ENCODE measurements around the gene AHCTF1.
A peak's percentile ranks its signal among the peaks of the same experiment; 100 is the strongest.
"Not testable (repeated sequence)": the region's sequence is repeated elsewhere in the genome, so short reads cannot be mapped to it uniquely, and the experiment has no call there.

AHCTF1 gene

GRCh38 chr1:246836209-246836966 lies 95.4 kb downstream of the AHCTF1 start:
- DNase-seq (ENCODE audit: low spot score) = no peak
- TF ChIP-seq, protein P1, sequence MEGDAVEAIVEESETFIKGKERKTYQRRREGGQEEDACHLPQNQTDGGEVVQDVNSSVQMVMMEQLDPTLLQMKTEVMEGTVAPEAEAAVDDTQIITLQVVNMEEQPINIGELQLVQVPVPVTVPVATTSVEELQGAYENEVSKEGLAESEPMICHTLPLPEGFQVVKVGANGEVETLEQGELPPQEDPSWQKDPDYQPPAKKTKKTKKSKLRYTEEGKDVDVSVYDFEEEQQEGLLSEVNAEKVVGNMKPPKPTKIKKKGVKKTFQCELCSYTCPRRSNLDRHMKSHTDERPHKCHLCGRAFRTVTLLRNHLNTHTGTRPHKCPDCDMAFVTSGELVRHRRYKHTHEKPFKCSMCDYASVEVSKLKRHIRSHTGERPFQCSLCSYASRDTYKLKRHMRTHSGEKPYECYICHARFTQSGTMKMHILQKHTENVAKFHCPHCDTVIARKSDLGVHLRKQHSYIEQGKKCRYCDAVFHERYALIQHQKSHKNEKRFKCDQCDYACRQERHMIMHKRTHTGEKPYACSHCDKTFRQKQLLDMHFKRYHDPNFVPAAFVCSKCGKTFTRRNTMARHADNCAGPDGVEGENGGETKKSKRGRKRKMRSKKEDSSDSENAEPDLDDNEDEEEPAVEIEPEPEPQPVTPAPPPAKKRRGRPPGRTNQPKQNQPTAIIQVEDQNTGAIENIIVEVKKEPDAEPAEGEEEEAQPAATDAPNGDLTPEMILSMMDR (IDR thresholded peaks at IDR 0.05; ENCODE audit: extremely low read depth, missing control alignments) = no peak

GRCh38 chr1:246831543-246831942 lies 100.2 kb downstream of the AHCTF1 start:
- TF ChIP-seq, protein P1 (IDR thresholded peaks at IDR 0.05; ENCODE audit: extremely low read depth, missing control alignments) = no peak
- no peak for DNase-seq (ENCODE audit: low spot score)

DNA sequence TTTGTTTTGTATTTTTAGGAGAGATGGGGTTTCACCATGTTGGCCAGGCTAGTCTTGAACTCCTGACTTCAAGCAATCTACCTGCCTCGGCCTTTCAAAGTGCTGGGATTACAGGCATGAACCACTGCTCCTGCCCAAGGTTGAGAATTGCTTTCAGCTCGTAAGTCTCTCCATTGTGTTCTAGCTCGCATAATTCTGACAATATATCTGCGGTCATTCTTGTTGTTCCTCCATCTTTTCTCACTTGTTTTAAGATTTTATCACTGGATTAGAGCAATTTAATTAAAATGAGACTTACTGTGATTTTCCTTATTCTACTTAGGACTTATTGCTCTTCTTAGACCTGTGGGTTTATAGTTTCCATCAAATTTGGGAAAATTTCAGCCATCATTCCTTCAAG lies 102.9 kb downstream of the AHCTF1 start:
- DNase-seq (ENCODE audit: low spot score) = no peak
- TF ChIP-seq, protein P1 (IDR thresholded peaks at IDR 0.05; ENCODE audit: extremely low read depth, missing control alignments) = no peak

GRCh38 chr1:246827396-246827795 lies 104.4 kb downstream of the AHCTF1 start:
- no peak for DNase-seq (ENCODE audit: low spot score)
- TF ChIP-seq, protein P1 (IDR thresholded peaks at IDR 0.05; ENCODE audit: extremely low read depth, missing control alignments) = no peak

DNA sequence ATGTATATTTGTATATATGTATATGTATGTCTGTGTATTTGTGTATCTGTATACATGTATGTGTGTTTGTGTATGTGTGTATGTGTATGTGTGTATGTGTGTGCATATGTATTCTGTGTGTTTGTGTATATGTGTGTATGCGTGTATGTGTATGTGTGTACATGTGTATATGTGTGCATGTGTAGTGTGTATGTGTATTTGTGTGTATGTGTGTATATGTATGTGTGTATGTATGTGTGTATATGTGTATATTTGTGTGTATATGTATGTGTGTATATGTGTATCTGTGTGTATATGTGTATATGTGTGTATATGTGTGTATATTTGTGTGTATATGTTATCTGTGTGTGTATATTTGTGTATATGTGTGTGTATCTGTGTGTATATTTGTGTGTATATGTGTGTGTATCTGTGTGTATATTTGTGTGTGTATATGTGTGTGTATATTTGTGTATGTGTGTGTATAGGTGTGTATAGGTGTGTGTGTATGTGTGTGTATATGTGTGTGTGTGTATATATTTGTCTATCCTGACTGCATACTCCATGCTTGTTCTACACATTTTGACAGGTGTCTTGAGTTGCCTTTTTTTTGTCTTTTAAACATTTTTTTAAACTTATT lies 106.1 kb downstream of the AHCTF1 start:
- DNase-seq (ENCODE audit: low spot score) = no peak
- TF ChIP-seq, protein P1 (IDR thresholded peaks at IDR 0.05; ENCODE audit: extremely low read depth, missing control alignments) = no peak

DNA sequence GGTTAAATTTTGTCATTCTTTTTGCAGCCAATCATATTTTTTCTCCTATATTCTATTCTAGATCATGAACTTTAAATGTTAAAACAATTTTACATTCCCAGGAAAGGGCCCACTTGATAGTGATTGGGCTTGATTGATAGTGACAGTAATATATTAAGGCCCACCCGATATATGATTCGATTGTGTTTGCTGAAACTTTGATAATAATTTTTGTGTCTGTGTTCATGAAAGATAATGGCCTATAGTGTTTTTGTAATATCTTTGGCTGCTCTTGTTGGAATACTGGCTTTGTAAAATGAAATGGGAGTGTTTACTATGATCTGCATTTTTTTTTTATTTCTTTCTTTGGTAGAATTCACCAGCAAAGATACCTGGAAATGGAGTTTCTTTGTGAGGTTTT lies 107.2 kb downstream of the AHCTF1 start:
- DNase-seq (ENCODE audit: low spot score) = no peak
- TF ChIP-seq, protein P1 (IDR thresholded peaks at IDR 0.05; ENCODE audit: extremely low read depth, missing control alignments) = no peak

DNA sequence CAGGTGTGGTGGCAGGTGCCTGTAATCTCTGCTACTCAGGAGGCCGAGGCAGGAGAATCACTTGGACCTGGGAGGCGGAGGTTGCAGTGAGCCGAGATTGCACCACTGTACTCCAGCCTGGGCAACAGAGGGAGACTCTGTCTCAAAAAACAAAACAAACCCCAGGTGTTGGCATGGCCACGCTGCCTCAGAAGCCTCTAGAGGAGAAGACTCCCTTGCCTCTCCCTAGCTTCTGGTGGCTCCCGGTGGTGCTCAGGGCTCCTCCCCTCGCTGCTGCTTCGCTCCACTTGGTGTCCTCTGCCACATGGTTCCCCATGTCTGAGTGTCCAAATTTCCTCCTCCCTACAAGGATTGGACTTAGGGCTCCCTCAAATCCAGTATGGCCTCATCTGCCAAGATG lies 109.6 kb downstream of the AHCTF1 start:
- not testable (repeated sequence) for DNase-seq (ENCODE audit: low spot score)

DNA sequence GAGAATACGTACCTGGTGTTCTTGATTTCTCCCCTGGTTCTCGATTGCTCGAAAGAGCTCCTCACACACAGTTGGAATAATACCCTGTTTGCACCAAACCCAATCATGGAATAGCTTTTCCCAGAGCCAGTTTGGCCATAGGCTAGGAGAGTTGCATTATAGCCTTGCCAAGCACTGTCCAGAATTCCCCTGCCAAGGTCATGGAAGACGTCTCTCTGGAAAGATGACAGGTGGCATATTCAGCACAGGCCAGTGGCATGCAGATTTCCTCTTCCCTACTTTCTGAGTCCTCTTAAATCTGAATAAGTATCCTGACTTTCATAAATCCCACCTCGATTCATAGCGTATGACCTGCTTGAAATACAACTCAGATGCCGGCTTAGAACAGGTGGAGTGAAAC lies 111.1 kb downstream of the AHCTF1 start:
- TF ChIP-seq, protein P1 (IDR thresholded peaks at IDR 0.05; ENCODE audit: extremely low read depth, missing control alignments) = no peak
- no peak for DNase-seq (ENCODE audit: low spot score)

- peak; percentile 79 for DNase-seq (ENCODE audit: low spot score)
Measured at GRCh38 chr1:246817778-246818177, 114.0 kb downstream of the AHCTF1 start.
